Kidney epithelial cell (primary cell): ENCODE measurements around the gene CELSR1. TPM values are rescaled to one million over a fixed set of nuclear protein-coding genes. Genes with fewer than 3 reads are reported as not detected.

ENCODE experiments used
- DNase-seq: peaks from one replicate; pipeline ENCODE4 v3.0.0-alpha.2; 2010; ENCODE audit warnings: low read depth
- H3K27me3 ChIP-seq: 2 replicates; pipeline ENCODE4 v1.6.0; 2011; ENCODE audit warnings: low read length; ENCODE audit not compliant: control insufficient read depth, insufficient read depth
- H3K36me3 ChIP-seq: 2 replicates; pipeline ENCODE4 v1.5.1; 2011; ENCODE audit warnings: low read length; ENCODE audit not compliant: control insufficient read depth, insufficient read depth
- H3K4me3 ChIP-seq: 2 replicates; pipeline ENCODE4 v1.5.1; 2011; ENCODE audit warnings: low read depth, mild to moderate bottlenecking, control low read depth, low read length
- total RNA-seq: library from RNA; depleted of rRNA; stranded (reverse); fragments of >200 nt; gene quantifications from 2 replicates; pipeline ENCODE4 v1.2.3, GENCODE V29; 2015
- TF ChIP-seq, protein P1 (sequence below): IDR thresholded peaks from 2 replicates; pipeline ENCODE4 v1.5.1; 2011; ENCODE audit warnings: mild to moderate bottlenecking, moderate library complexity, low read length, control low read depth, inconsistent platforms; ENCODE audit not compliant: insufficient read depth, poor library complexity, severe bottlenecking

The CELSR1 gene
- total RNA-seq, 1 donor from 2014 or later = 180 TPM

GRCh38 chr22:46481386-46481785, 56.0 kb downstream of the CELSR1 start:
- DNase-seq = no peak
- H3K4me3 ChIP-seq = no peak overlapping the region
- TF ChIP-seq, protein P1, sequence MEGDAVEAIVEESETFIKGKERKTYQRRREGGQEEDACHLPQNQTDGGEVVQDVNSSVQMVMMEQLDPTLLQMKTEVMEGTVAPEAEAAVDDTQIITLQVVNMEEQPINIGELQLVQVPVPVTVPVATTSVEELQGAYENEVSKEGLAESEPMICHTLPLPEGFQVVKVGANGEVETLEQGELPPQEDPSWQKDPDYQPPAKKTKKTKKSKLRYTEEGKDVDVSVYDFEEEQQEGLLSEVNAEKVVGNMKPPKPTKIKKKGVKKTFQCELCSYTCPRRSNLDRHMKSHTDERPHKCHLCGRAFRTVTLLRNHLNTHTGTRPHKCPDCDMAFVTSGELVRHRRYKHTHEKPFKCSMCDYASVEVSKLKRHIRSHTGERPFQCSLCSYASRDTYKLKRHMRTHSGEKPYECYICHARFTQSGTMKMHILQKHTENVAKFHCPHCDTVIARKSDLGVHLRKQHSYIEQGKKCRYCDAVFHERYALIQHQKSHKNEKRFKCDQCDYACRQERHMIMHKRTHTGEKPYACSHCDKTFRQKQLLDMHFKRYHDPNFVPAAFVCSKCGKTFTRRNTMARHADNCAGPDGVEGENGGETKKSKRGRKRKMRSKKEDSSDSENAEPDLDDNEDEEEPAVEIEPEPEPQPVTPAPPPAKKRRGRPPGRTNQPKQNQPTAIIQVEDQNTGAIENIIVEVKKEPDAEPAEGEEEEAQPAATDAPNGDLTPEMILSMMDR = no peak
- H3K36me3 ChIP-seq = no peaks in the 10 kb centered on the region
- no peaks in the 10 kb centered on the region for H3K27me3 ChIP-seq

DNA sequence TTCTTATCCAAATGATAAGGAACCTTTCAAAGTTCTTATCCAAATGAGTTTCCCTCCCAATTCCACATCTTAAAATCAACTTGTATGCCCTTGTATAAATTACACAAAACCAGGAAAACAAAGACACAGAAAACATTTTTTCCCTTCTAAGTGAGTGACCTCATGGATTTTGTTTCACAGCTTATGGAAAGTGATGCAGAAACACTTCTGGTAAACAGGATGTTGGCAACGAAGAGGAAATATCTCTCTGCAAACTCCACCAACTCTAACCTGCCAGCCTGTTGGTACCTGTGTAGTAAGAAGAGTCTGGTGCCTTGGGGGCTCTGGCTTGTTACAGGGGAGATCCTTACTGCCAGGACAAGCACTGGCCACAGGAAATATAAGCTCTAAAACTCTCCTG, 57.0 kb downstream of the CELSR1 start:
- Histone ChIP-seq H3K36me3 (no peaks in the 10 kb centered on the region), H3K27me3 (no peaks in the 10 kb centered on the region), H3K4me3 (no peak overlapping the region)
- TF ChIP-seq, protein P1 = no peak
- no peak for DNase-seq

GRCh38 chr22:46479046-46479445, 58.4 kb downstream of the CELSR1 start:
- H3K36me3 ChIP-seq = no peaks in the 10 kb centered on the region
- H3K4me3 ChIP-seq = no peak overlapping the region
- TF ChIP-seq, protein P1 = no peak
- H3K27me3 ChIP-seq = no peaks in the 10 kb centered on the region
- no peak for DNase-seq

DNA sequence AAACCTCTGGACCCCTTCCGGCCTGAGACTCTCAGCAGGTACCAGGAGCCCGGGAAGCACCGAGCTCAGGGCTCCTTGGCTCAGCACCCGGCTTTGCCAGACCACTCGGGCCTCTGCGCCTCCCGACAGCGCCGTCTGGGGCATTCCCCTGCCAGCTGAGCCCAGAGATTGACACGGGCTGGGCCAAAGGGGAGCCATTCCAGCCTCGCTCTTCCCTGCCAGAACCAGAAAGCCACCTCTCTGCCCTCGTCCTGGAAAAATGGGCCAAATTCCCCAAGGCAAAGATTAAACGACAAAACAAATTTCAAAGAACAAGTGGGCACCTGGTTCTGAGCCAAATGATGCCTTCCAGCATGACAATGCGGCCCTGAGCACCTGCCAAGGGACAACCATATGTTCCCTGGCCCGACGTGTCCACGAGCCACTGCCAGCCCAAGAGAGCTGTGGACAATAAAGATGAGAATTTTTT, 59.3 kb downstream of the CELSR1 start:
- no peak for DNase-seq
- no peaks in the 10 kb centered on the region for H3K36me3 ChIP-seq
- H3K27me3 ChIP-seq = no peaks in the 10 kb centered on the region
- TF ChIP-seq, protein P1 = no peak
- H3K4me3 ChIP-seq = no peak overlapping the region

- H3K4me3 ChIP-seq = no peak overlapping the region
- H3K27me3 ChIP-seq = no peaks in the 10 kb centered on the region
- no peak for DNase-seq
- TF ChIP-seq, protein P1 = no peak
- H3K36me3 ChIP-seq = no peaks in the 10 kb centered on the region
Measured at GRCh38 chr22:46476547-46476941, 60.9 kb downstream of the CELSR1 start.

DNA sequence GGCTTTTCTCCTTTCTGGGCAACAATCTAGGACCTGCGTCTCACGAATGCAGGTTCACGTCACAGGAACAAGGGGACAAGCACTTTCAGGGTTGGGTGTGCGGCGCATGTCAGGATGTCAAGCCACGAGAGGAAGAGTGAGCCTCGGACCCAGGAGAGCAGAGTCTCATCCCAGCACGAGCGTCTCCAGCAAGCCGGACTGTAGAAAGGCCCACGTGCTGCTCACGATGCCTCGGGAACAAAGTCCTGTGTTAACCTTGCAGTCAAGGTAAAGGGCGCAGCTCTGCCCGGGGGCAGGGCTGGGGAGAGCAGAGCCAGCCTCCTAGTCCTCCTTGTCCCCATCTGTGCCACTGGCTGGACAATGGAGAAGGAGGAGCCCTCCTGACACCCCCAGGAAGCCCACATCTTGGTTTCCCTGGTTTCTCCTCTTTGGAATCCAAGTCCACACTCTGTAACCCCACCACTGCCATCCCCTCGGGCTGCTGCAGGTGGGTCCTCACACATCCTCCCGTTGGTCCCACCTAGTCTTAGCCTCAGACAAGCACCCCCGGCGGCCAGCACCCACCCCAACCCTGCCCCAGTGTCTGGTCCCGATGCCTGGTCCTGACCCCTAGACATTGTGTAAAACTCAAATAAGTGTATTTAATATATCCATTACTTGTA, 63.4 kb downstream of the CELSR1 start:
- Histone ChIP-seq H3K36me3 (no peaks in the 10 kb centered on the region), H3K27me3 (no peaks in the 10 kb centered on the region), H3K4me3 (no peak overlapping the region)
- TF ChIP-seq, protein P1 = no peak
- DNase-seq = no peak
